K562 (cell line): ENCODE data around the gene RAP1A. TPM values are rescaled to one million over a fixed set of nuclear protein-coding genes. Genes with fewer than 3 reads are reported as not detected.

Experiments
- BHLHE40 ChIP-seq: IDR thresholded peaks from 2 replicates; pipeline ENCODE4 v1.6.1; 2011; ENCODE audit warnings: low read length, improper control_type of control experiment
- CBFB ChIP-seq: sonication (generic); formaldehyde crosslinking; IDR thresholded peaks from 2 replicates; pipeline ENCODE4 v1.4.0; 2020; ENCODE audit warnings: mild to moderate bottlenecking, missing genetic modification reagents
- CTBP1 ChIP-seq: fragments of 450-650 bp; IDR thresholded peaks from 2 replicates; pipeline ENCODE4 v1.6.1; 2016; ENCODE audit warnings: borderline replicate concordance
- GTF3C2 ChIP-seq: IDR thresholded peaks from 3 replicates; pipeline ENCODE4 v1.6.1; 2011; ENCODE audit warnings: borderline replicate concordance, mild to moderate bottlenecking, moderate library complexity; ENCODE audit not compliant: insufficient read length; ENCODE audit errors: extremely low read depth
- NR4A1 ChIP-seq, 2 experiments: fragments of 250-450 bp in 1 of 2; fragments of 450-650 bp in 1 of 2; sonication (Bioruptor Pico) in 1 of 2; IDR thresholded peaks; 2 replicates each; pipeline versions ENCODE4 v1.4.0 to v1.6.1; 2016 to 2020; ENCODE audit warnings: mild to moderate bottlenecking in 2 of 2, missing compliant biosample characterization in 1 of 2, missing genetic modification characterization in 1 of 2, moderate library complexity in 1 of 2
- PCBP2 ChIP-seq: fragments of 200-400 bp; formaldehyde crosslinking; IDR thresholded peaks from 2 replicates; pipeline ENCODE4 v1.6.1; 2018; ENCODE audit warnings: low read length, low read depth, mild to moderate bottlenecking, moderate library complexity; ENCODE audit not compliant: poor library complexity, severe bottlenecking
- PHF8 ChIP-seq: fragments of 200-600 bp; sonication (generic); IDR thresholded peaks from 2 replicates; pipeline ENCODE4 v1.6.1; 2012; ENCODE audit warnings: mixed run types, mild to moderate bottlenecking, inconsistent platforms, low read length, moderate library complexity, borderline replicate concordance
- PML ChIP-seq: IDR thresholded peaks from 2 replicates; pipeline ENCODE4 v1.6.1; 2012; ENCODE audit warnings: low read length, inconsistent platforms
- RBBP5 ChIP-seq: fragments of 200-600 bp; sonication (generic); IDR thresholded peaks from 2 replicates; pipeline ENCODE4 v1.6.1; 2012; ENCODE audit warnings: borderline replicate concordance, mild to moderate bottlenecking, low read length, control low read depth, inconsistent platforms; ENCODE audit not compliant: insufficient read depth, poor library complexity, severe bottlenecking
- RFX7 ChIP-seq: fragments of 250-450 bp; sonication (Bioruptor Pico); IDR thresholded peaks from 2 replicates; pipeline ENCODE4 v1.5.1; 2021; ENCODE audit warnings: mild to moderate bottlenecking
- SAP30 ChIP-seq: fragments of 200-600 bp; sonication (generic); IDR thresholded peaks from 2 replicates; pipeline ENCODE4 v1.6.1; 2012; ENCODE audit warnings: borderline replicate concordance, low read depth, mild to moderate bottlenecking, moderate library complexity, low read length, control low read depth, inconsistent platforms; ENCODE audit not compliant: insufficient read depth, poor library complexity, severe bottlenecking
- SUPT5H ChIP-seq: fragments of 450-650 bp; IDR thresholded peaks from 2 replicates; pipeline ENCODE4 v1.6.1; 2016
- TAF15 ChIP-seq: fragments of 200-400 bp; formaldehyde crosslinking; IDR thresholded peaks from 2 replicates; pipeline ENCODE4 v1.6.1; 2017; ENCODE audit warnings: mild to moderate bottlenecking, low read depth, low read length, moderate library complexity
- ZNF263 ChIP-seq: sonication (generic); formaldehyde crosslinking; IDR thresholded peaks from 2 replicates; pipeline ENCODE4 v1.8.0; 2022; ENCODE audit warnings: mild to moderate bottlenecking, missing genetic modification reagents, borderline replicate concordance
- ZNF398 ChIP-seq: fragments of 250-450 bp; sonication (Bioruptor Pico); IDR thresholded peaks from 2 replicates; pipeline ENCODE4 v1.8.0; 2021; ENCODE audit warnings: moderate library complexity, mild to moderate bottlenecking, inconsistent platforms
- polyA plus RNA-seq, 8 experiments: library from polyadenylated mRNA; depleted of rRNA in 4 of 8; stranded (reverse) in 5 of 8; unstranded in 3 of 8; fragments of >200 nt; fragmentation: Nextera tagmentation in 2 of 8; fragmentation: Illumina TruSeq in 1 of 8; extraction: Ambion mirVana in 2 of 8; extraction: Trizol in 1 of 8; gene quantifications; 2 replicates each; pipeline versions ENCODE4 v1.2.1 to v1.2.3, GENCODE V29; 2011 to 2014; ENCODE audit warnings: inconsistent platforms in 1 of 8, missing spikeins in 1 of 8
- total RNA-seq, 7 experiments: library from RNA; depleted of rRNA in 6 of 7; stranded (reverse); fragments of >200 nt in 6 of 7; fragmentation: Illumina TruSeq in 2 of 7; extraction: Trizol in 2 of 7; gene quantifications; 2 replicates each; pipeline versions ENCODE4 v1.2.1 to v1.2.3, GENCODE V29; 2011 to 2021; ENCODE audit warnings: low replicate concordance in 1 of 7
- TF ChIP-seq, protein P1 (sequence below), 3 experiments: fragments of 200-800 bp in 1 of 3; sonication (Bioruptor generic) in 1 of 3; sonication (generic) in 1 of 3; formaldehyde crosslinking in 1 of 3; IDR thresholded peaks; 2 replicates each; pipeline versions ENCODE4 v1.6.1 to v1.8.0; 2016 to 2022; ENCODE audit warnings: mild to moderate bottlenecking in 2 of 3, missing compliant biosample characterization in 2 of 3, missing genetic modification characterization in 2 of 3, missing genetic modification reagents in 1 of 3
- TF ChIP-seq, protein P2 (sequence below): IDR thresholded peaks from 2 replicates; pipeline ENCODE4 v1.6.1; 2016; ENCODE audit warnings: missing genetic modification characterization, missing compliant biosample characterization

RAP1A gene
- total and polyA plus RNA-seq, 9 of the 15 experiments (the other 6 are each of a cell fraction or from before 2014, with no cell fraction given) = 13.4 to 86.2 (median 32.5) TPM

DNA sequence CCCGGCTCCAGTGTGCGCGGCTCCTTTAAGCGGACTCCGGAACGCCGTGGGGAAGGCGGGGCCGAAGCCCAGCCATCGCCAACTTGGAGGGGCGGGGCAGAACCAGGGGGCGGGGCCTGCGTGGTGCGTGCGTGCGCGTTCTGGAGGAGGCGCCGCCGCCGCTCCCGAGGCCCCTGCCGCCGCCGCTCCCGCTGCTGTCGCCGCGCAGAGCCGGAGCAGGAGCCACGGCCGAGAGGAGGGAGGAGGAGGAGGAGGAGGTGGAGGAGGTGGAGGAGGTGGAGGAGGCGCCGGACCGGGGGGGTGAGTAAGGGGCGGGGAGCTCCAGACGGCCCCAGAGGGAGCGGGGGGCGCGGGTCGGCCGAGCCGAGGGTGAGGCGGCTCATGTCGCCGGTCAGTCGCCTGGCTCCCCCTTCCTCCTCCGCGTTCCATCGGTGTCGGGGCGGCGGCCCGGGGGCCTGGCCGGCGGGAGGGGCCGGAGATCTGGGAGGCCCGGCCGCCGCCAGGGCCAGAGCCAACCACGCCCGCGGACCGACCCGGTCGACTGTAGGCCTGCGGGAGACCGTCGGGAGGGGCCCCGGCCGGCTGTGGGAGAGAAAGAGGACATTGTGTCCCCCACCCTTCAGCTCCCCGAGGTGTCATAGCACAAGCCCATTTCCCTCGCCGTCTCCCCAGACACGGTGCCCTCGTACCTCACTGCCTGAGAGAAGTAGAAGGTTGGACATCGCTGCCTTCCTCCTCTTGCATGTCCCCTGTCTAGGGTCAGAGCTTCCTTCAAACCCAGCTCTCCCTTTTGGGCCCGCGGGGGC lies at the start of gene RAP1A (continued):
- no peak for TF ChIP-seq ZNF398 (CRISPR knock-in tag)
- no peak for TF ChIP-seq TAF15
- TF ChIP-seq SUPT5H = peak; percentile 75
- TF ChIP-seq, protein P1, sequence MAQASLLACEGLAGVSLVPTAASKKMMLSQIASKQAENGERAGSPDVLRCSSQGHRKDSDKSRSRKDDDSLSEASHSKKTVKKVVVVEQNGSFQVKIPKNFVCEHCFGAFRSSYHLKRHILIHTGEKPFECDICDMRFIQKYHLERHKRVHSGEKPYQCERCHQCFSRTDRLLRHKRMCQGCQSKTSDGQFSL (CRISPR knock-in tag; IDR thresholded peaks at IDR 0.05) = peak; percentile 14; the same call in 1 of the 2 replicates
- TF ChIP-seq, protein P1 (tag; IDR thresholded peaks at IDR 0.05) = peak in 1 of 2 experiments; percentile 39; a peak in 1 of 4 replicates
- peak; percentile 82 for TF ChIP-seq PCBP2
- TF ChIP-seq SAP30 = no peak
- peak; percentile 99 for TF ChIP-seq ZNF263
- TF ChIP-seq NR4A1 (CRISPR knock-in tag; IDR thresholded peaks at IDR 0.05) = 0 out of 2 replicates have a peak, but pooled peaks have one; percentile 8
- no peak for TF ChIP-seq NR4A1 (tag; IDR thresholded peaks at IDR 0.05)
- TF ChIP-seq PML = peak; percentile 35; the same call in 1 of the 2 replicates
- TF ChIP-seq RBBP5 = peak; percentile 82
- peak; percentile 66; the same call in 1 of the 2 replicates for TF ChIP-seq PHF8
- peak; percentile 59 for TF ChIP-seq CTBP1
- TF ChIP-seq CBFB (CRISPR knock-in tag) = no peak
- TF ChIP-seq, protein P2, sequence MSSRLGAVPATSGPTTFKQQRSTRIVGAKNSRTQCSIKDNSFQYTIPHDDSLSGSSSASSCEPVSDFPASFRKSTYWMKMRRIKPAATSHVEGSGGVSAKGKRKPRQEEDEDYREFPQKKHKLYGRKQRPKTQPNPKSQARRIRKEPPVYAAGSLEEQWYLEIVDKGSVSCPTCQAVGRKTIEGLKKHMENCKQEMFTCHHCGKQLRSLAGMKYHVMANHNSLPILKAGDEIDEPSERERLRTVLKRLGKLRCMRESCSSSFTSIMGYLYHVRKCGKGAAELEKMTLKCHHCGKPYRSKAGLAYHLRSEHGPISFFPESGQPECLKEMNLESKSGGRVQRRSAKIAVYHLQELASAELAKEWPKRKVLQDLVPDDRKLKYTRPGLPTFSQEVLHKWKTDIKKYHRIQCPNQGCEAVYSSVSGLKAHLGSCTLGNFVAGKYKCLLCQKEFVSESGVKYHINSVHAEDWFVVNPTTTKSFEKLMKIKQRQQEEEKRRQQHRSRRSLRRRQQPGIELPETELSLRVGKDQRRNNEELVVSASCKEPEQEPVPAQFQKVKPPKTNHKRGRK (tag) = no peak
- no peak for TF ChIP-seq RFX7 (CRISPR knock-in tag)
- no peak for TF ChIP-seq BHLHE40
- no peak for TF ChIP-seq GTF3C2
